Trophoblast cell (in vitro differentiated cells and primary cell): ENCODE measurements around the gene LYSMD2.

Experiments used
- DNase-seq, 2 donors: peaks; one replicate each; pipeline ENCODE4 v3.0.0-alpha.2; 2016
- H2AFZ ChIP-seq: 2 replicates; pipeline ENCODE4 v1.6.1; 2013; ENCODE audit warnings: low read length, moderate library complexity, mild to moderate bottlenecking; ENCODE audit not compliant: insufficient read depth, poor library complexity
- H2AK5ac ChIP-seq: 2 replicates; pipeline ENCODE4 v1.6.1; 2013; ENCODE audit warnings: mild to moderate bottlenecking, low read length
- H2BK120ac ChIP-seq: 2 replicates; pipeline ENCODE4 v1.6.1; 2013; ENCODE audit warnings: low read length, mild to moderate bottlenecking, moderate library complexity; ENCODE audit not compliant: insufficient read depth, poor library complexity
- H2BK12ac ChIP-seq: 2 replicates; pipeline ENCODE4 v1.6.1; 2013; ENCODE audit warnings: mild to moderate bottlenecking, low read length, moderate library complexity
- H2BK5ac ChIP-seq: 2 replicates; pipeline ENCODE4 v1.6.1; 2013; ENCODE audit warnings: low read length, low read depth, moderate library complexity, mild to moderate bottlenecking; ENCODE audit not compliant: poor library complexity
- H3K14ac ChIP-seq: 2 replicates; pipeline ENCODE4 v1.6.1; 2013; ENCODE audit warnings: mild to moderate bottlenecking, low read length
- H3K18ac ChIP-seq: 2 replicates; pipeline ENCODE4 v1.6.1; 2013; ENCODE audit warnings: mild to moderate bottlenecking, low read length
- H3K23ac ChIP-seq: 2 replicates; pipeline ENCODE4 v1.6.1; 2013; ENCODE audit warnings: low read length
- H3K27ac ChIP-seq: 2 replicates; pipeline ENCODE4 v1.5.1; 2013; ENCODE audit warnings: low read depth, mild to moderate bottlenecking, inconsistent platforms, low read length, moderate library complexity
- H3K27me3 ChIP-seq: 2 replicates; pipeline ENCODE4 v1.6.1; 2013; ENCODE audit warnings: inconsistent platforms, mild to moderate bottlenecking, low read length, moderate library complexity; ENCODE audit not compliant: insufficient read depth
- H3K36me3 ChIP-seq, 2 experiments: 1 replicate in 1 of 2; 2 replicates in 1 of 2; pipeline ENCODE4 v1.6.1; 2013; ENCODE audit warnings: low read length in 2 of 2, mild to moderate bottlenecking in 2 of 2, moderate library complexity in 1 of 2; ENCODE audit not compliant: insufficient read depth in 2 of 2, control insufficient read depth in 1 of 2
- H3K4ac ChIP-seq: 2 replicates; pipeline ENCODE4 v1.6.1; 2013; ENCODE audit warnings: low read depth, mild to moderate bottlenecking, low read length, moderate library complexity
- H3K4me1 ChIP-seq, 2 experiments: 1 replicate in 1 of 2; 2 replicates in 1 of 2; pipeline ENCODE4 v1.6.1; 2013; ENCODE audit warnings: low read length in 2 of 2, mild to moderate bottlenecking in 2 of 2, moderate library complexity in 1 of 2; ENCODE audit not compliant: insufficient read depth in 2 of 2, control insufficient read depth in 1 of 2
- H3K4me2 ChIP-seq: 2 replicates; pipeline ENCODE4 v1.6.1; 2013; ENCODE audit warnings: inconsistent platforms, mild to moderate bottlenecking, low read length, moderate library complexity
- H3K4me3 ChIP-seq: 2 replicates; pipeline ENCODE4 v1.5.1; 2013; ENCODE audit warnings: mild to moderate bottlenecking, low read depth, low read length, inconsistent platforms
- H3K79me1 ChIP-seq: one replicate; pipeline ENCODE4 v1.6.1; 2013; ENCODE audit warnings: low read length
- H3K79me2 ChIP-seq: 2 replicates; pipeline ENCODE4 v1.6.1; 2013; ENCODE audit warnings: low read length, mild to moderate bottlenecking; ENCODE audit not compliant: control insufficient read depth, insufficient read depth, poor library complexity
- H3K9ac ChIP-seq: 2 replicates; pipeline ENCODE4 v1.6.1; 2013; ENCODE audit warnings: mild to moderate bottlenecking, low read length
- H3K9me3 ChIP-seq: 2 replicates; pipeline ENCODE4 v1.6.1; 2013; ENCODE audit warnings: low read depth, mild to moderate bottlenecking, control low read depth, inconsistent platforms, low read length; ENCODE audit not compliant: insufficient read depth
- H4K12ac ChIP-seq: 2 replicates; pipeline ENCODE4 v1.6.1; 2013; ENCODE audit warnings: low read depth, mild to moderate bottlenecking, low read length, moderate library complexity
- H4K8ac ChIP-seq: 2 replicates; pipeline ENCODE4 v1.6.1; 2013; ENCODE audit warnings: low read depth, mild to moderate bottlenecking, low read length, moderate library complexity
- H4K91ac ChIP-seq: one replicate; pipeline ENCODE4 v1.6.1; 2013; ENCODE audit warnings: low read depth, mild to moderate bottlenecking, low read length, moderate library complexity
- WGBS: extraction: QIAGEN DNeasy Blood & Tissue Kit; methylation state at CpG from one replicate; pipeline ENCODE4 v1.1.7; 2013; ENCODE audit warnings: missing lambda C conversion rate; ENCODE audit not compliant: insufficient read length, insufficient coverage; ENCODE audit errors: extremely low coverage; 5-methylcytosine and 5-hydroxymethylcytosine counted together

The LYSMD2 gene

DNA sequence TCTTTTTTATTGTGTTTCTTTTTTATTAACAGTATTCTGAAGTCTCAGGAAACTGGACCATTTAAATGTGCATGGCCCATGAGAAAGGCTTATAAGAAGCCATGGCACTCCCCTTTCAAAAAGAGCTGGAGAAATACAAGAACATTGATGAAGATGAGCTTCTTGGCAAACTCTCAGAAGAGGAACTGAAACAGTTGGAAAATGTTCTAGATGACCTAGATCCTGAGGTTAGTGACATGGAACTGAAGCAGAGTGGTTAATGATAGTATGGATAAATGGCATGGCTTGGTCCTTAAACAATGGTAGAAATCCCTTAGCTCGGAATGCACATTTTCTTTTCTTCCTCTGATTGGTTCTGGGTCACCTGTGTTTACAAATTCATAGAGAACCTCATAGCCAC lies 28.9 kb upstream of the LYSMD2 start:
- no peaks in the 10 kb centered on the region for H3K79me2 ChIP-seq
- WGBS: no CpG with 5 or more reads among the region's 1 CpG
- no peak overlapping the region for H2AFZ ChIP-seq
- DNase-seq: no peak
- no peak overlapping the region for H3K9ac ChIP-seq
- H3K27ac ChIP-seq: no peak overlapping the region
- H2BK5ac ChIP-seq: no peak overlapping the region
- H3K18ac ChIP-seq: no peak overlapping the region
- H3K27me3 ChIP-seq: no peaks in the 10 kb centered on the region
- no peak overlapping the region for H3K4me3 ChIP-seq
- no peak overlapping the region for H4K91ac ChIP-seq
- H3K79me1 ChIP-seq: no peaks in the 10 kb centered on the region
- no peaks in the 10 kb centered on the region for H3K9me3 ChIP-seq
- no peak overlapping the region for H2BK12ac ChIP-seq
- no peak overlapping the region for H3K4me2 ChIP-seq
- no peak overlapping the region for H2AK5ac ChIP-seq
- no peak overlapping the region for H2BK120ac ChIP-seq
- no peak overlapping the region for H4K12ac ChIP-seq
- H3K4ac ChIP-seq: no peak overlapping the region
- no peak overlapping the region for H4K8ac ChIP-seq
- H3K4me1 ChIP-seq: no peaks in the 10 kb centered on the region
- H3K36me3 ChIP-seq: no peaks in the 10 kb centered on the region
- H3K23ac ChIP-seq: no peak overlapping the region
- H3K14ac ChIP-seq: no peak overlapping the region

DNA sequence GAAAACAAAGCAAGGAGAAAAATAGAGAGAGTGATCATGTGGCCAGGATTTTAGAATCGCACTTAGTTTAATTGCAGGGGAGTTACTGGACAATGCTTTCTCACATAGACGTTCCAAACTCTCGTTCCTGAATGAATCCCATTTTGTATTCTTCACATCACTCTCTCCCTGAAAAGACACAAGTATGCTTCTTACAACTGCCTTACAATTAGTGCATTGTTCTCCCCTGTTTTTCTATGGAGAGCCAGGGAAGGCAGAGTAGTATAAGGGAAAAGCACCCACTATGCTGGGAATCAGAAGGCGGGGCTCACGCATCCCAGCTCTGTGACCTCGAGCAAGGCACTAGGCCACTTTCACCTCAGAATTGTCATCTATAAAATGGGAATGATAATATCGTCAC lies 28.3 kb upstream of the LYSMD2 start:
- Histone ChIP-seq H3K79me2 (no peaks in the 10 kb centered on the region), H4K91ac (no peak overlapping the region), H3K4me1 (no peaks in the 10 kb centered on the region), H3K4ac (no peak overlapping the region), H3K14ac (no peak overlapping the region), H4K12ac (no peak overlapping the region), H2AFZ (no peak overlapping the region), H3K4me2 (no peak overlapping the region), H3K27ac (no peak overlapping the region), H2BK5ac (no peak overlapping the region), H2BK120ac (no peak overlapping the region), H3K79me1 (no peaks in the 10 kb centered on the region), H3K36me3 (no peaks in the 10 kb centered on the region), H2AK5ac (no peak overlapping the region), H3K18ac (no peak overlapping the region), H2BK12ac (no peak overlapping the region), H3K23ac (no peak overlapping the region), H3K4me3 (no peak overlapping the region), H3K27me3 (no peaks in the 10 kb centered on the region), H3K9me3 (no peaks in the 10 kb centered on the region), H3K9ac (no peak overlapping the region), H4K8ac (no peak overlapping the region)
- no CpG with 5 or more reads among the region's 7 CpGs for WGBS
- DNase-seq: no peak

DNA sequence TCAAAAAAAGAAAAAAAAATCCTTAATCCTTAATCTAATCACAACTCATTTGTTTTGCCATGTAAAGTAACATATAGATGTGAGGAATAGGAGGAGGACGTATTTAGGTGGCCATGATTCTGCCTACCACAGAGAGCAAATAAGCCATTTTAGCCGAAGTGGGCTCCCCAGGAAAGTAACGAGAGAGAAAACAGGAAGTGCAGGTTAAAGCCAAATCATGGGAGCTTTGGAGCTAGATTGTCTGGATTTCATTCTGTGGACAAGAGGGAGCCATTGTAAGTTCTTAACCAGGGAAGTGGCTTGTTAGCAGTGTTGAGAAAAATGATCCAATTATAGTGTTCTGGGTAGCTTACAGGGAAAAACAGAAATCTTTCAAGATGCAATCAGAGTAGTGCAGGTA lies 23.4 kb upstream of the LYSMD2 start:
- H3K14ac ChIP-seq: no peak overlapping the region
- H2BK12ac ChIP-seq: no peak overlapping the region
- H3K23ac ChIP-seq: no peak overlapping the region
- no peaks in the 10 kb centered on the region for H3K27me3 ChIP-seq
- H3K36me3 ChIP-seq: no peaks in the 10 kb centered on the region
- no peak overlapping the region for H2AK5ac ChIP-seq
- H3K79me1 ChIP-seq: no peaks in the 10 kb centered on the region
- H3K4ac ChIP-seq: no peak overlapping the region
- H2AFZ ChIP-seq: no peak overlapping the region
- no peak overlapping the region for H2BK5ac ChIP-seq
- H3K4me1 ChIP-seq: no peaks in the 10 kb centered on the region
- H4K12ac ChIP-seq: no peak overlapping the region
- H3K27ac ChIP-seq: no peak overlapping the region
- WGBS: no CpG with 5 or more reads among the region's 3 CpGs
- H3K4me3 ChIP-seq: no peak overlapping the region
- H3K79me2 ChIP-seq: no peaks in the 10 kb centered on the region
- H4K91ac ChIP-seq: no peak overlapping the region
- no peak overlapping the region for H4K8ac ChIP-seq
- no peaks in the 10 kb centered on the region for H3K9me3 ChIP-seq
- no peak for DNase-seq
- H3K4me2 ChIP-seq: no peak overlapping the region
- no peak overlapping the region for H2BK120ac ChIP-seq
- no peak overlapping the region for H3K9ac ChIP-seq
- H3K18ac ChIP-seq: no peak overlapping the region

DNA sequence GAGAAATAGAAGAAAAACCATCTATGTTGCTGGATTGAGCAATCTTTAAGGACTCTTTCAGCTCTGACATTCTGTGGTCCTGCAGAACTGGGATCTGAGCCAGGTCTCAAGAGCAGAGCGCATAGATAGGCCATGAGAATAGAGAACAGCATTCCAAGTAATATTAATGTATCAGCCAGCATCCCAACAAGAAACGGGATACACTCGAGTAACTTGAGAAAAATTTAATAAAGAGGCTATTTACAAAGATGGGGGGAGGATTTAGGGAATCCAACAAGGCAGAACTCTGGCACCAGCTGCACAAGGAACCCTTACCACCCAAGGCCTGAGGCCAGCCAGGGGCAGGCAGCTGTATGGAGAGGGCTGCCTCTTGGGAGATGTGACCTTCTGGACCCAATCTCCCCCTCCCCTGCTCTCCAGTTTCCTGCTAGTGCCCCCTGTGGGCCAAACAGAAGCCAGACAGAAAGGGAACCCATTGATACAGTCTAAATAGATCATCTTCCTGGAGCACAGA lies 22.2 kb upstream of the LYSMD2 start:
- H3K9ac ChIP-seq: no peak overlapping the region
- H3K23ac ChIP-seq: no peak overlapping the region
- H4K91ac ChIP-seq: no peak overlapping the region

More for the DNA sequence above, 22.2 kb upstream of the LYSMD2 start:
- Histone ChIP-seq H3K36me3 (no peaks in the 10 kb centered on the region), H2BK5ac (no peak overlapping the region), H3K4ac (no peak overlapping the region), H3K18ac (no peak overlapping the region), H4K8ac (no peak overlapping the region), H3K4me2 (no peak overlapping the region), H3K4me3 (no peak overlapping the region), H2BK120ac (no peak overlapping the region), H3K4me1 (no peaks in the 10 kb centered on the region), H3K9me3 (no peaks in the 10 kb centered on the region), H2AFZ (no peak overlapping the region), H3K27me3 (no peaks in the 10 kb centered on the region), H2BK12ac (no peak overlapping the region), H2AK5ac (no peak overlapping the region), H3K14ac (no peak overlapping the region), H3K79me2 (no peaks in the 10 kb centered on the region), H4K12ac (no peak overlapping the region), H3K27ac (no peak overlapping the region), H3K79me1 (no peaks in the 10 kb centered on the region)
- DNase-seq: no peak
- WGBS: no CpG with 5 or more reads among the region's 3 CpGs
